ENCODE data around the gene C8G.

The C8G gene

DNA sequence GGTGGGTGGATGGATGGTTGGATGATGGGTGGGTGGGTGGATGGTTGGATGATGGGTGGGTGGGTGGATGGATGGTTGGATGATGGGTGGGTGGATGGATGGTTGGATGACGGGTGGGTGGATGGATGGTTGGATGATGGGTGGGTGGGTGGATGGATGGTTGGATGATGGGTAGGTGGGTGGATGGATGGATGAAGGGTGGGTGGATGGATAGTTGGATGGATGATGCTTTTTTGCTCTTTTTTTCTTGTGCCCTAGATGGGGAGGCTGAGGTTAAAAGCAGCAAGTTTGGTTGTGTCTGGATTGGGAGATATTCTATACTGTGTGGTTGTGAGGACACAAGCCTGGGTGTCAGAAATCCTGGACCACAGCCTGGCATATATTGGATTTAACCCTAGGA, 12.4 kb downstream of the C8G start:
- H3K27ac ChIP-seq: no peak overlapping the region
- no peak for TF ChIP-seq ZFX (IDR thresholded peaks at IDR 0.05; ENCODE audit: borderline replicate concordance)
- TF ChIP-seq, protein P1, sequence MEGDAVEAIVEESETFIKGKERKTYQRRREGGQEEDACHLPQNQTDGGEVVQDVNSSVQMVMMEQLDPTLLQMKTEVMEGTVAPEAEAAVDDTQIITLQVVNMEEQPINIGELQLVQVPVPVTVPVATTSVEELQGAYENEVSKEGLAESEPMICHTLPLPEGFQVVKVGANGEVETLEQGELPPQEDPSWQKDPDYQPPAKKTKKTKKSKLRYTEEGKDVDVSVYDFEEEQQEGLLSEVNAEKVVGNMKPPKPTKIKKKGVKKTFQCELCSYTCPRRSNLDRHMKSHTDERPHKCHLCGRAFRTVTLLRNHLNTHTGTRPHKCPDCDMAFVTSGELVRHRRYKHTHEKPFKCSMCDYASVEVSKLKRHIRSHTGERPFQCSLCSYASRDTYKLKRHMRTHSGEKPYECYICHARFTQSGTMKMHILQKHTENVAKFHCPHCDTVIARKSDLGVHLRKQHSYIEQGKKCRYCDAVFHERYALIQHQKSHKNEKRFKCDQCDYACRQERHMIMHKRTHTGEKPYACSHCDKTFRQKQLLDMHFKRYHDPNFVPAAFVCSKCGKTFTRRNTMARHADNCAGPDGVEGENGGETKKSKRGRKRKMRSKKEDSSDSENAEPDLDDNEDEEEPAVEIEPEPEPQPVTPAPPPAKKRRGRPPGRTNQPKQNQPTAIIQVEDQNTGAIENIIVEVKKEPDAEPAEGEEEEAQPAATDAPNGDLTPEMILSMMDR (IDR thresholded peaks at IDR 0.05): no peak

DNA sequence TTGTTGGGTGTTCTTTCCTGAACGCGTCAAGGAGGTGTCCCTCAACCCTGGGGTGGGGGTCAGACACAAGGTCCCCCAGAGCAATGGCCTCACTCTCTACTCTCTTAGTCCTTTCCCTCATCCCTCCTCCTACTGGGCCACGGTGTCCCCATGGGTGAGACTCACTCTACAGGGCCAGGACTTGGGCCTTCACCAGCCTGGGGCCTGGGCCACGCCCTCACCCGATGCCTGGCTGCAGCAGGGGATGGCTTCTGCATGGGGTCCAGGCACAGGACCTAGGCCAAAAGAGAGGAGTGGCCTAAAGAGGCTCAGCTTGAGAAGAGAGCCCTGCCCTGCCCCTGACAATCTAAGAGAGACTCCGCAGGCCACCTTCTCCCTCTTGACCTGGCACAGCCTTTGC, 12.9 kb downstream of the C8G start:
- TF ChIP-seq ZFX (IDR thresholded peaks at IDR 0.05; ENCODE audit: borderline replicate concordance): no peak
- TF ChIP-seq, protein P1 (IDR thresholded peaks at IDR 0.05): no peak
- H3K27ac ChIP-seq: no peak overlapping the region

DNA sequence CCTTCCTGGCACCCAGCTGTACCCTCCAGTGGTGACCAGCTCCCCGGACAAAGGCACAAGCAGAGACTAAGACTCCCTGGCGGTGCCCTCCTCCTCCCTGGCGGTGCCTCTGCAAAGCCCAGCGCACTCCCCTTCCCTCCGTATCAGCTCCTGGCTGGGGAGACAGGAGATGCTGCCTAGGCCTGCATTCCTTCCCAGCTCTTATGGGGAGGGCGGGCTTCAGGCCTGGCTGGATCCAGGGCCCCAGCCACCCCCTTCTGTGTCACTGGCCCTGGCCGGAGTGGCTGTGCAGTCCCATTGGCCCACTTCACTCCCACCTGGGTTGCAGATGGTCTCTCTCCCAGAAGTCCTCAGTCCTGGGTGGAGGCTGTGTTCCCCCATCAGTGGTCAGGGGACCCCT, 13.4 kb downstream of the C8G start:
- no peak for TF ChIP-seq ZFX (IDR thresholded peaks at IDR 0.05; ENCODE audit: borderline replicate concordance)
- TF ChIP-seq, protein P1 (IDR thresholded peaks at IDR 0.05): no peak
- H3K27ac ChIP-seq: no peak overlapping the region

DNA sequence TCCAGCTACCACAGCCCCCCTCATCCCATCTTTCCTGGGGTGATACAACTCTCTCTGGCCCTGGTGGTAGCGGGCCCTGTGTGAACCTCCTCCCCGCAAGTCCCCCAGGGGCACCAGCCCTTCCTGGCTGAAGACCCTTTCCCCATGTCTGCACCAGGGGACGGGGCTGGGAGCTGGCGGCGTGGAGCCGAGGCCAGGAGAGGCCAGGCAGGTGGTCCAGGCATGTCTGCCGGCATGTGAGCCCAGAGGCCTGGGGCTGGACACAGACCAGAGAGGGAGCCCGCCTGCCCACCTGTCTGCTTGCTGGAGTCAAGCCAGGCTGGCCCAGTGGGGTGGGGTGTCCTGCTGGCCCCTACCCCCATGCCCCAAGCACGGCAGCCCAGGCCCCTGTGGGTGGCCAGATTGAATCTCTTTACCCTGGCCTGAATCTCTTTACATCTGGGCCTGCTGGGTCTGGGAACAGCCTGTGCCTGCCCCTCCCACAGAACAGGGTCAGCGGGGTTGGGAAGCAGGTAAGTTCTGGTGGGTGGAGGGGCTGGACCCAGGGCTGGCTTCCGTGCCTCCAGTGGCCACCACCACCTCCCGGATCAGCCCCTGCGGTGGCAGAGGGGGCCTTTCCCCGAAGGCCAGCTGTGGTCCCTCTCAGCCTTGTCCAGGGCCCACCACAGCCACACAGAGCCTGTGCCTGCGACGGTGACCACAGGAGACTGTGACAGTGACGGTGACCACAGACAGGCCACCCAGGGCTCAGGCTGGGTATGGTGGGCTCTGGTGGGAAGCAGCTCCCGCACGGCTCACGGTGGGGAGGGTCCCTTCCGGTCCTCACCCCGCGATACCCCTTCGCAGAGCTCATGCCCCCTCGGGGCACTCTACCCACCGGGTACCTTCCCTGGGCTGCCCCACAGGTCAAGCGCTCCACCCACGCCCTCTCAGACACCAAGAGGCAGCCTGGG, 14.1 kb downstream of the C8G start:
- no peak overlapping the region for H3K27ac ChIP-seq
- TF ChIP-seq, protein P1 (IDR thresholded peaks at IDR 0.05): no peak
- no peak for TF ChIP-seq ZFX (IDR thresholded peaks at IDR 0.05; ENCODE audit: borderline replicate concordance)

DNA sequence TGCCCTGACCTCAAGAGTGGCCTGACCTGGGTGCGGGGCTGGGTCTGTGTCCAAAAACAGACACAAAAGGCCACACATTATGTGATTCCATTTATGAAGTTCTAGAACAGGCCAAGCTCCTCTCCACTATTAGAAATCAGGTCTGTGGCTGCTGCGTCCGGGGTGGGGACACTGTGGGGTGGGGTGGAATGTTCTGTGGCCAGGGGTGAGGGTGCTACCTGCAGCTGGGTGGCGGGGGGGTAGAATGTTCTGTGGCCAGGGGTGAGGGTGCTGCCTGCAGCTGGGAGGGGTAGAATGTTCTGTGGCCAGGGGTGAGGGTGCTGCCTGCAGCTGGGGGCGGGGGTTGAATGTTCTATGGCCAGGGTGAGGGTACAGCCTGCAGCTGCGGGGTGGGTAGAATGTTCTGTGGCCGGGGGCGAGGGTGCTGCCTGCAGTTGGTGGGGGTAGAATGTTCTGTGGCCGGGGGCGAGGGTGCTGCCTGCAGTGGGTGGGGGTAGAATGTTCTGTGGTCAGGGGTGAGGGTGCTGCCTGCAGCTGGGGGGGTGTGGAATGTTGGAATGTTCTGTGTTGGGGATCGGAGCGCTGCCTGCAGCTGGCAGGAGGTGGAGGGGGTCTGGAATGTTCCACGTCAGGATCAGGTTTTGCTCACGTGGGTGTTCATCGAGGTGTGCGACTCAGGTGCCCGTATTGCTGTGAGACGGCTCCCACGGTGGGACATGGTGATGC, 15.3 kb downstream of the C8G start:
- no peak for TF ChIP-seq ZFX (IDR thresholded peaks at IDR 0.05; ENCODE audit: borderline replicate concordance)
- TF ChIP-seq, protein P1 (IDR thresholded peaks at IDR 0.05): no peak
- H3K27ac ChIP-seq: no peak overlapping the region

DNA sequence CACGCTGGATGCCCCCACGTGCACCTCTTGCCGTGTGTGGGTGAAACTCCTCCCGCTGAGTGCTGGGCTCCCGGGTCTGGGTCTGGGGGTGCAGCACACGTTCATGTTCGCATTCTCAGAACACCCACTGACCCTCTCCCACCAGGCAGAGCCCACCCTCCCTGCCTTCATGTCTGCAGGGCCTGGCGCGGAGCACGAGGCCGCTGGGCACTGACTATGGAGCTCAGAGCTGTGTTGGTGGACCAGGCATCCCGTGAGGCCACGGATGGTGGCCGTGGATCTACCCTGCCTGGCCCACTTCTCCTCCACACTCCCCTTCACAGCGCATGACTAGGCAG, 15.9 kb downstream of the C8G start:
- TF ChIP-seq ZFX (IDR thresholded peaks at IDR 0.05; ENCODE audit: borderline replicate concordance): no peak
- TF ChIP-seq, protein P1 (IDR thresholded peaks at IDR 0.05): no peak
- no peak overlapping the region for H3K27ac ChIP-seq

All from 22Rv1 (cell line).